Pancreas (tissue), 10 donors: ENCODE results near the gene APBB2. TPM values are rescaled to one million over a fixed set of nuclear protein-coding genes. Genes with fewer than 3 reads are reported as not detected.

Experiments
- ATAC-seq, 4 donors: fragments of 200-7000 bp; cut with Tn5 transposase; one replicate each; pipeline versions ENCODE4 v1.8.0 to v1.9.1; 2020; ENCODE audit warnings: mild to moderate bottlenecking in 4 of 4, moderate library complexity in 4 of 4
- DNase-seq, 6 donors: peaks; one replicate each; pipeline ENCODE4 v3.0.0-alpha.2; 2020
- FAIRE-seq: peaks from 2 replicates; lab custom pipeline; 2012; peaks lifted over from hg19 to GRCh38; lab: Jason Lieb, UNC
- H3K27ac ChIP-seq, 4 donors: fragments of 200-600 bp; sonication (generic); 1 replicate in 3 of 4; 2 replicates in 1 of 4; pipeline versions ENCODE4 v1.5.0 to v1.8.0; 2020
- H3K27me3 ChIP-seq, 4 donors: fragments of 200-600 bp; one replicate each; pipeline ENCODE4 v1.8.0; 2021
- H3K36me3 ChIP-seq, 3 donors: fragments of 200-600 bp; sonication (generic) in 1 of 3; one replicate each; pipeline versions ENCODE4 v1.5.0 to v1.8.0; 2020 to 2021
- H3K4me1 ChIP-seq, 3 donors: fragments of 200-600 bp; one replicate each; pipeline ENCODE4 v1.8.0; 2021
- H3K4me3 ChIP-seq, 4 donors: fragments of 200-600 bp; sonication (generic) in 2 of 4; one replicate each; pipeline versions ENCODE4 v1.5.0 to v1.8.0; 2020 to 2021
- H3K9me3 ChIP-seq, 4 donors: fragments of 200-600 bp; one replicate each; pipeline ENCODE4 v1.8.0; 2021
- WGBS, 2 donors: extraction: QIAGEN DNeasy Blood & Tissue Kit; methylation state at CpG; one replicate each; pipeline ENCODE4 v1.1.7; 2013; 5-methylcytosine and 5-hydroxymethylcytosine counted together
- intact Hi-C, 3 donors: fragments of 100-400 bp; cut with DNase I; formaldehyde crosslinking; loops; one replicate each; pipeline versions ENCODE4 v1.11.1 to v1.14.2; 2022
- polyA plus RNA-seq, 2 donors: library from polyadenylated mRNA; stranded (reverse); fragments of 200-250 nt; gene quantifications; one replicate each; pipeline ENCODE4 v1.2.3, GENCODE V29; 2013
- total RNA-seq, 6 donors: library from RNA; stranded (reverse); fragmentation: NEBNext Ultra II Directional in 4 of 6; extraction: Animal tissue kit (Norgen Biotek cat#: 25700) in 4 of 6; gene quantifications; one replicate each; pipeline versions ENCODE4 v1.2.1 to v1.2.4, GENCODE V29; 2021 to 2023
- TF ChIP-seq, protein P1 (sequence below), 4 donors: fragments of 200-600 bp; sonication (generic) in 3 of 4; IDR thresholded peaks; one replicate each; pipeline versions ENCODE4 v1.5.0 to v1.8.0; 2021; ENCODE audit warnings: antibody characterized with exemption in 4 of 4
- donor health status: healthy with polysubstance abuse.
- donor health status: DM: no; HTN: no; CAD: no; lungs with moderate emphysema.
- donor health status: DM: no; HTN: no; CAD: no.
- donor health status: control.
- donor health status: control.
- donor health status: Bipolar disorder and iron deficiency.
- donor health status: DM: yes; HTN: yes; CAD: no.
- donor health status: DM: no; HTN: no; CAD: no.
- donor health status: DM: no; HTN: no; CAD: no.
- donor health status: DM: yes; HTN: yes; CAD: no.

APBB2 gene
- total and polyA plus RNA-seq, 8 donors = 9.1 to 21.6 (median 11.5) TPM

DNA sequence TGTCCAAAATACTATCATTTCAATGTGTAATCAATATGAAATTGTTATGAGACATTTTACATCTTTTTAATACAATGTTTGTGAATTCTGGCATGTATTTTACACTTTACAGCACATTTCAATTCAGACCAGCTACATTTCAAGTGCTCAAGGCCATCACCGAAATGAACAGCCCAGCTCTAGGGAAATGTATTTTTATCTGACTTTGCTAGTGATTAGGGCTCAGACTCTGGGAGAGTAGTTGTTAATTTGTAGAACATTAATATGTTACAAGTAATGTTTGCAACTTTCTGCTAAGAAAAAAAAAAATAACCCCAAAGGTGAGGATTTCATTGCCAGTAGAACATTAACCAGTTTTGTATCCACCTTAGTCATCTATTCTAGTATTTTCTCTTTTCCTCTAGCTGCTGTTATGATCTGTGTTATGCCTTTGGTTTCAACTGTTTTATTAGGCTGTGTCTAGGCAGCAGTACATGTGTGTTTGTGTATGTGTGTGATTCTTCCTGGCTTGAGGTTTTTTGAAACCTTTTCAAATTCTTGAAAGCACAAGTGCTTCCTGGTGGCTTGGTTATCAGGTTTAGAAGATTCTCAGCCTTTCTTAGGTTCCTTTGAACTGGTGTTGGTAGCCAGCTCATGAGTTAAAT is 338.7 kb downstream of the APBB2 start:
- WGBS, 2 donors = 13 to 28% methylated on average over 1 of the region's 1 CpG
- FAIRE-seq (no peak), ATAC-seq (peak; percentile 63 to 87 (median 80)), DNase-seq (no peak)
- Histone ChIP-seq H3K36me3 (no peaks in the 10 kb centered on the region), H3K4me3 (no peak overlapping the region), H3K4me1 (peaks cover 6 to 23% (median 13%) of the 10 kb centered on the region in 3 donors), H3K27ac (peak overlapping the region in 3 of 4 donors; percentile 14 to 53 (median 24)), H3K27me3 (no peaks in the 10 kb centered on the region), H3K9me3 (no peaks in the 10 kb centered on the region)
- TF ChIP-seq, protein P1, sequence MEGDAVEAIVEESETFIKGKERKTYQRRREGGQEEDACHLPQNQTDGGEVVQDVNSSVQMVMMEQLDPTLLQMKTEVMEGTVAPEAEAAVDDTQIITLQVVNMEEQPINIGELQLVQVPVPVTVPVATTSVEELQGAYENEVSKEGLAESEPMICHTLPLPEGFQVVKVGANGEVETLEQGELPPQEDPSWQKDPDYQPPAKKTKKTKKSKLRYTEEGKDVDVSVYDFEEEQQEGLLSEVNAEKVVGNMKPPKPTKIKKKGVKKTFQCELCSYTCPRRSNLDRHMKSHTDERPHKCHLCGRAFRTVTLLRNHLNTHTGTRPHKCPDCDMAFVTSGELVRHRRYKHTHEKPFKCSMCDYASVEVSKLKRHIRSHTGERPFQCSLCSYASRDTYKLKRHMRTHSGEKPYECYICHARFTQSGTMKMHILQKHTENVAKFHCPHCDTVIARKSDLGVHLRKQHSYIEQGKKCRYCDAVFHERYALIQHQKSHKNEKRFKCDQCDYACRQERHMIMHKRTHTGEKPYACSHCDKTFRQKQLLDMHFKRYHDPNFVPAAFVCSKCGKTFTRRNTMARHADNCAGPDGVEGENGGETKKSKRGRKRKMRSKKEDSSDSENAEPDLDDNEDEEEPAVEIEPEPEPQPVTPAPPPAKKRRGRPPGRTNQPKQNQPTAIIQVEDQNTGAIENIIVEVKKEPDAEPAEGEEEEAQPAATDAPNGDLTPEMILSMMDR (IDR thresholded peaks at IDR 0.05) = no peak
- intact Hi-C loops = no loop called here

DNA sequence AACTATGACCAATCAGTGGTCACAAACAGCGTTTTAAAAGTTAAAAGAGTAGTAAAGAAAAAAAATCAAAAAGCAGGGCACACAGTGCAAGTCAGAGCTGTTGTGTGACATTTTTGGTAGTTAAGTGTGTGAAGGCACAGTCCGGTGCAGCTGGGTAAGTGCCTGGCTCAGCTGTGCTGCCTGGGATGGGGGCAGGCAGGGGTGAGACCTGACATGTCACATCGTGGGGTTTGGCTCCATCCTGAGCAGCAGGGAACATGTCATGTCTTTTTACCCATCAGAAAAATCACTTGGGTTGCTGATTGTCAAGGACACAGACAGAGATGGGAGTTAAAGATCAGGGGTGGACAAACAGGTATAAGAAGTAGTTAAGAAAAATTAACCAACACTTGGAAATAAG is 339.4 kb downstream of the APBB2 start:
- ATAC-seq (peak in 2 of 4 donors; percentile 38 to 46), FAIRE-seq (no peak), DNase-seq (no peak)
- Histone ChIP-seq H3K4me1 (peaks cover 6 to 23% (median 13%) of the 10 kb centered on the region in 3 donors), H3K27me3 (no peaks in the 10 kb centered on the region), H3K4me3 (no peak overlapping the region), H3K27ac (peak overlapping the region in 3 of 4 donors; percentile 14 to 53 (median 24)), H3K36me3 (no peaks in the 10 kb centered on the region), H3K9me3 (no peaks in the 10 kb centered on the region)
- intact Hi-C loops = no loop called here
- WGBS, 2 donors = 29 to 37% methylated on average over 3 of the region's 3 CpGs
- TF ChIP-seq, protein P1 (IDR thresholded peaks at IDR 0.05) = no peak

DNA sequence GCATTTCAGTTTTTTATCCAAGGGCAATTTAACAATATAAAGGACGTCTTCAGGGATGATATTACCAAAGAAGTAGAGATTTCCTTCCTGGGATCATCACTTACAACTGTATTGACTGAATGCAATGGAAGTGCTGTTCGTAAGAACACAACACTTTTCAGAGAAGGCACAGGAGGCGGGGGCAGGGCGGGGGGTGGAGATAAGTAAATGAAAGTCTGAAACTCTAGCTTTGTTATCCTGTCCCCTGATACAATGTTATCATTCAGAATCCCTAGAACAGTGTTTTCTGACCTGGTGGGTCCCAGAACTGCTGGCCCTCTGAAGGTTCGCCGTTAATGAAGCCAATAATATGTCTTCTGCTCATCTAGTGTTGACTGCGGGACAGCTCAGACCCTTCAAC is 340.0 kb downstream of the APBB2 start:
- no peaks in the 10 kb centered on the region for H3K9me3 ChIP-seq
- ATAC-seq = no peak
- no peaks in the 10 kb centered on the region for H3K36me3 ChIP-seq
- TF ChIP-seq, protein P1 (IDR thresholded peaks at IDR 0.05) = no peak
- WGBS, 2 donors = 80 to 87% methylated on average over 7 of the region's 7 CpGs
- no peak for DNase-seq
- H3K27ac ChIP-seq = no peak overlapping the region
- no peak overlapping the region for H3K4me3 ChIP-seq
- H3K4me1 ChIP-seq = peaks cover 6 to 23% (median 13%) of the 10 kb centered on the region in 3 donors
- FAIRE-seq = no peak
- intact Hi-C loops = no loop called here
- no peaks in the 10 kb centered on the region for H3K27me3 ChIP-seq

DNA sequence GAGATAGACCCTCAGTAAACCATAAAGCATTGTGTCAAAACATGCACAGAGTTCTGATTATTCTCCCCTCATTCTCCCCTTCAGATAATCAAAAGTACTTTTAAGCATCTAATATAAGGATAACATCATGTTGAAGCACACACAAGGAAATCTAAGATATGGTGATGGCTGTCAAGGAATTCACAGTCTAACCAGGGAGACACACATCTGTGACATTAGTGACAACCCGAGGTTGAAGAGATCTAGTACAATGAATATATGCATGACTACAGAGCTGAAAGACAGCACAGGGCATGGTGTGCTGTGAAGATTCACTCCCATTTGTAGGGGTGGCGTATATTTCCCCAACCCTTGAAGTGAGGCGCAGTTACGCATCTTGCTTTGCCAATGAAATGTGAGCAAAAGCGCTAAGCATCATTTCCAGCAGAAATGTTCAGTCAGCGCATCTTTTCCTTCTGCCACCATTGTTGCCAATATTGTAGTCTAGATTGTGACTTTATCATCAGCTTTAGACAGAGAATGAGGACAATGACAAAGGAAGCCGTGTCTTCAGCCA is 342.6 kb downstream of the APBB2 start:
- ATAC-seq (no peak), FAIRE-seq (no peak), DNase-seq (no peak)
- H3K9me3 ChIP-seq = no peaks in the 10 kb centered on the region
- H3K36me3 ChIP-seq = no peaks in the 10 kb centered on the region
- H3K4me1 ChIP-seq = peaks cover 6 to 23% (median 13%) of the 10 kb centered on the region in 3 donors
- no peak overlapping the region for H3K4me3 ChIP-seq
- intact Hi-C loops = no loop called here
- 95 to 96% methylated on average over 7 of the region's 7 CpGs for WGBS, 2 donors
- TF ChIP-seq, protein P1 (IDR thresholded peaks at IDR 0.05) = no peak
- no peak overlapping the region for H3K27ac ChIP-seq
- no peaks in the 10 kb centered on the region for H3K27me3 ChIP-seq

DNA sequence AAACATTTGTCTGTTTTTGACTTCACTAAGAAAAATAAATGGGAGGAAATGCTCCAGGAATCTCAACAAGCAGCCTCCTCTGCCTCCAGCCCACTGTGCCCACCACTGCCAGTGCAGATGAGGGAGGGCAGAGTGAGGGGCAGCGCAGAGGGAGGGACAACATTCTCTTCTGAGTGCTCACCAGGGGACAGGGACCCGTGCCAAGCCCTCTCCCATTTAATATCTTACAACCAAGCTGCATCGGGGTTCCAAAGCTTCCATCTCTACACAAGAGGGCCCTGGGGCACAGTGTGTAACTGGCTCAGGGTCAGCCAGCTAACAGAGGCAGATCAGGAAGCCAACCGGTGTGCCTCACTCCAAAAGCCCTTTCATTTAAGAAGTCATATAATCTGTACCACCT is 344.2 kb downstream of the APBB2 start:
- TF ChIP-seq, protein P1 (IDR thresholded peaks at IDR 0.05) = no peak
- no peaks in the 10 kb centered on the region for H3K36me3 ChIP-seq
- peaks cover 0 to 9% (median 2%) of the 10 kb centered on the region in 3 donors for H3K4me1 ChIP-seq
- H3K4me3 ChIP-seq = no peak overlapping the region
- no peak for ATAC-seq
- no peaks in the 10 kb centered on the region for H3K9me3 ChIP-seq
- no peaks in the 10 kb centered on the region for H3K27me3 ChIP-seq
- FAIRE-seq = no peak
- 83 to 87% methylated on average over 4 of the region's 4 CpGs for WGBS, 2 donors
- no peak overlapping the region for H3K27ac ChIP-seq
- intact Hi-C loops = no loop called here
- no peak for DNase-seq
